PC-3 (cell line): ENCODE data around the gene CALML4.

ENCODE experiments used
- EZH2 ChIP-seq: fragments of 300-600 bp; sonication (generic); IDR thresholded peaks from one replicate; pipeline ENCODE4 v1.6.1; 2017; ENCODE audit warnings: antibody characterized with exemption, mild to moderate bottlenecking, low read length; ENCODE audit not compliant: unreplicated experiment
- EZH2phosphoT487 ChIP-seq: fragments of 300-600 bp; sonication (generic); IDR thresholded peaks from 2 replicates; pipeline ENCODE4 v1.6.1; 2018; ENCODE audit warnings: mild to moderate bottlenecking, antibody characterized with exemption, low read length, borderline replicate concordance
- TF ChIP-seq, protein P1 (sequence below): fragments of 300-600 bp; sonication (generic); conservative IDR thresholded peaks from 2 replicates; pipeline ENCODE4 v1.5.1; 2017; ENCODE audit warnings: antibody characterized with exemption, low read depth, mild to moderate bottlenecking, low read length

DNA sequence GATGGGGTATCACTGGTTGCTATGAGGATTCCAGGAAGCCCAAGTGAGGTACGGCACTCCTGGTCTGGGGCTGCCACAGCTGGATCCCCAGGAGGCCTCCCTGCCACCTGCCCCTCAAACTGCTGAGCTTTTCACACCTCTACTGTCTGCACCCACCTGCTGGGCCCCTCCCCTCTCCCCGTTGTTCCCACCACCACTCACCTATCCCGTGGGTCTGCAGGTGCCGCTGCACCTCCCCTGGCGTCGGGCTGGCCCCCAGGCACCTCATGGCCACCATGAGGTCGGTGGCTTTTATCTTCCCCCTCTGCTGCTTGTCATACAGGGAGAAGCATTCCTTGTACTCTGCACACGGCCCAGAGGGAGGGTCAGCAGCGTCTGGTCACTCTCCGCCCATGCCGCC lies 5.8 kb downstream of the CALML4 start:
- TF ChIP-seq, protein P1, sequence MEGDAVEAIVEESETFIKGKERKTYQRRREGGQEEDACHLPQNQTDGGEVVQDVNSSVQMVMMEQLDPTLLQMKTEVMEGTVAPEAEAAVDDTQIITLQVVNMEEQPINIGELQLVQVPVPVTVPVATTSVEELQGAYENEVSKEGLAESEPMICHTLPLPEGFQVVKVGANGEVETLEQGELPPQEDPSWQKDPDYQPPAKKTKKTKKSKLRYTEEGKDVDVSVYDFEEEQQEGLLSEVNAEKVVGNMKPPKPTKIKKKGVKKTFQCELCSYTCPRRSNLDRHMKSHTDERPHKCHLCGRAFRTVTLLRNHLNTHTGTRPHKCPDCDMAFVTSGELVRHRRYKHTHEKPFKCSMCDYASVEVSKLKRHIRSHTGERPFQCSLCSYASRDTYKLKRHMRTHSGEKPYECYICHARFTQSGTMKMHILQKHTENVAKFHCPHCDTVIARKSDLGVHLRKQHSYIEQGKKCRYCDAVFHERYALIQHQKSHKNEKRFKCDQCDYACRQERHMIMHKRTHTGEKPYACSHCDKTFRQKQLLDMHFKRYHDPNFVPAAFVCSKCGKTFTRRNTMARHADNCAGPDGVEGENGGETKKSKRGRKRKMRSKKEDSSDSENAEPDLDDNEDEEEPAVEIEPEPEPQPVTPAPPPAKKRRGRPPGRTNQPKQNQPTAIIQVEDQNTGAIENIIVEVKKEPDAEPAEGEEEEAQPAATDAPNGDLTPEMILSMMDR, result no peak
- no peak for TF ChIP-seq EZH2phosphoT487
- TF ChIP-seq EZH2, result no peak
